Body of pancreas (tissue), 4 donors: ENCODE results near the gene SLC16A8.

Experiments used
- POLR2A ChIP-seq, 3 donors: fragments of 450-650 bp; IDR thresholded peaks; one replicate each; pipeline ENCODE4 v1.6.1; 2016; ENCODE audit warnings: antibody characterized with exemption in 3 of 3, mild to moderate bottlenecking in 2 of 3
- TF ChIP-seq, protein P1 (sequence below), 7 experiments: fragments of 450-650 bp in 4 of 7; fragments of 200-600 bp in 3 of 7; sonication (generic) in 3 of 7; IDR thresholded peaks; one replicate each; pipeline ENCODE4 v1.5.1; 2016 to 2019; ENCODE audit warnings: antibody characterized with exemption in 7 of 7

- TF ChIP-seq, protein P1, sequence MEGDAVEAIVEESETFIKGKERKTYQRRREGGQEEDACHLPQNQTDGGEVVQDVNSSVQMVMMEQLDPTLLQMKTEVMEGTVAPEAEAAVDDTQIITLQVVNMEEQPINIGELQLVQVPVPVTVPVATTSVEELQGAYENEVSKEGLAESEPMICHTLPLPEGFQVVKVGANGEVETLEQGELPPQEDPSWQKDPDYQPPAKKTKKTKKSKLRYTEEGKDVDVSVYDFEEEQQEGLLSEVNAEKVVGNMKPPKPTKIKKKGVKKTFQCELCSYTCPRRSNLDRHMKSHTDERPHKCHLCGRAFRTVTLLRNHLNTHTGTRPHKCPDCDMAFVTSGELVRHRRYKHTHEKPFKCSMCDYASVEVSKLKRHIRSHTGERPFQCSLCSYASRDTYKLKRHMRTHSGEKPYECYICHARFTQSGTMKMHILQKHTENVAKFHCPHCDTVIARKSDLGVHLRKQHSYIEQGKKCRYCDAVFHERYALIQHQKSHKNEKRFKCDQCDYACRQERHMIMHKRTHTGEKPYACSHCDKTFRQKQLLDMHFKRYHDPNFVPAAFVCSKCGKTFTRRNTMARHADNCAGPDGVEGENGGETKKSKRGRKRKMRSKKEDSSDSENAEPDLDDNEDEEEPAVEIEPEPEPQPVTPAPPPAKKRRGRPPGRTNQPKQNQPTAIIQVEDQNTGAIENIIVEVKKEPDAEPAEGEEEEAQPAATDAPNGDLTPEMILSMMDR (IDR thresholded peaks at IDR 0.05) = no peak
- TF ChIP-seq POLR2A (IDR thresholded peaks at IDR 0.05) = no peak
Measured at GRCh38 chr22:38132136-38132535, 48.2 kb upstream of the SLC16A8 start.
